Esophagus muscularis mucosa (tissue), 4 donors: Measurements from ENCODE around the gene CPXM1.

Experiments
- CTCF ChIP-seq, 3 experiments: fragments of 200-600 bp in 2 of 3; fragments of 450-650 bp in 1 of 3; sonication (generic) in 2 of 3; IDR thresholded peaks; one replicate each; pipeline ENCODE4 v1.5.1; 2017 to 2019; ENCODE audit warnings: antibody characterized with exemption in 3 of 3, mild to moderate bottlenecking in 2 of 3, moderate library complexity in 1 of 3
- EP300 ChIP-seq: sonication (generic); formaldehyde crosslinking; IDR thresholded peaks from one replicate; pipeline ENCODE4 v1.6.1; 2017; ENCODE audit warnings: antibody characterized with exemption
- POLR2A ChIP-seq: fragments of 450-650 bp; IDR thresholded peaks from one replicate; pipeline ENCODE4 v1.6.1; 2017; ENCODE audit warnings: antibody characterized with exemption, moderate library complexity, mild to moderate bottlenecking, low read depth

GRCh38 chr20:2797136-2797983 lies 3.1 kb downstream of the CPXM1 start:
- TF ChIP-seq CTCF (IDR thresholded peaks at IDR 0.05) (no peak), POLR2A (no peak), EP300 (no peak)
